IMR-90 (cell line): ENCODE data around the gene CD8B. TPM values are rescaled to one million over a fixed set of nuclear protein-coding genes. Genes with fewer than 3 reads are reported as not detected.

Experiments used
- ATAC-seq: fragments of 200-7000 bp; cut with Tn5 transposase; 2 replicates; pipeline ENCODE4 v1.9.1; 2020; ENCODE audit warnings: low read depth, mild to moderate bottlenecking, moderate library complexity
- BruUV-seq: library from RNA; stranded (reverse); fragments of 400-500 nt; replicated peaks from 2 replicates; lab custom pipeline; 2021; lab: Mats Ljungman, UMichigan
- CTCF ChIA-PET: fragments of 300-600 bp; formaldehyde crosslinking; extraction: SDS; loops from one replicate; lab custom pipeline; 2021; ENCODE audit warnings: antibody characterized with exemption; lab: Yijun Ruan, JAX
- POLR2A ChIA-PET: fragments of 300-600 bp; sonication (Branson Sonifier 250); formaldehyde crosslinking; loops from one replicate; lab custom pipeline; 2022; ENCODE audit warnings: antibody characterized with exemption; ENCODE audit not compliant: unreplicated experiment; lab: Charles Lee
- DNase-seq: peaks from one replicate; pipeline ENCODE4 v3.0.0; 2013
- H2AFZ ChIP-seq: replicated peaks from 2 replicates; pipeline ENCODE3; 2013; ENCODE audit warnings: low read length, mild to moderate bottlenecking; ENCODE audit not compliant: poor library complexity
- H2AK5ac ChIP-seq: 2 replicates; pipeline ENCODE4 v1.6.1; 2013; ENCODE audit warnings: low read depth, low read length, inconsistent platforms
- H2AK9ac ChIP-seq: replicated peaks from 2 replicates; pipeline ENCODE3; 2013; ENCODE audit warnings: mild to moderate bottlenecking, low read depth, low read length, moderate library complexity; ENCODE audit not compliant: poor library complexity
- H2BK120ac ChIP-seq: 2 replicates; pipeline ENCODE4 v1.6.1; 2013; ENCODE audit warnings: low read depth, low read length, inconsistent platforms
- H2BK15ac ChIP-seq: 3 replicates; pipeline ENCODE4 v1.6.1; 2013; ENCODE audit warnings: low read depth, low read length, inconsistent platforms
- H2BK20ac ChIP-seq: 2 replicates; pipeline ENCODE4 v1.6.1; 2013; ENCODE audit warnings: low read depth, mild to moderate bottlenecking, inconsistent platforms, low read length, moderate library complexity
- H2BK5ac ChIP-seq: 2 replicates; pipeline ENCODE4 v1.6.1; 2013; ENCODE audit warnings: mild to moderate bottlenecking, low read depth, low read length, inconsistent platforms; ENCODE audit not compliant: poor library complexity, severe bottlenecking
- H3K14ac ChIP-seq: replicated peaks from 2 replicates; pipeline ENCODE4 v1.6.1; 2013; ENCODE audit warnings: low read depth, low read length, inconsistent platforms
- H3K18ac ChIP-seq: 2 replicates; pipeline ENCODE4 v1.6.1; 2013; ENCODE audit warnings: low read depth, low read length, control low read depth
- H3K23ac ChIP-seq: 2 replicates; pipeline ENCODE4 v1.6.1; 2013; ENCODE audit warnings: low read depth, low read length, inconsistent platforms
- H3K27ac ChIP-seq: 2 replicates; pipeline ENCODE4 v1.5.1; 2013; ENCODE audit warnings: mild to moderate bottlenecking, control low read depth, low read length; ENCODE audit not compliant: insufficient read depth
- H3K27me3 ChIP-seq: 2 replicates; pipeline ENCODE4 v1.6.1; 2013; ENCODE audit warnings: low read length; ENCODE audit not compliant: control insufficient read depth, insufficient read depth
- H3K36me3 ChIP-seq: 2 replicates; pipeline ENCODE4 v1.6.1; 2013; ENCODE audit warnings: low read length, mixed read lengths; ENCODE audit not compliant: control insufficient read depth, insufficient read depth
- H3K4ac ChIP-seq: 2 replicates; pipeline ENCODE4 v1.6.1; 2013; ENCODE audit warnings: low read depth, low read length, inconsistent platforms
- H3K4me1 ChIP-seq: 2 replicates; pipeline ENCODE4 v1.6.1; 2013; ENCODE audit warnings: low read length, mixed read lengths; ENCODE audit not compliant: control insufficient read depth, insufficient read depth
- H3K4me2 ChIP-seq: 2 replicates; pipeline ENCODE4 v1.6.1; 2013; ENCODE audit warnings: low read depth, mild to moderate bottlenecking, control low read depth, low read length, moderate library complexity
- H3K4me3 ChIP-seq: 2 replicates; pipeline ENCODE4 v1.5.1; 2013; ENCODE audit warnings: low read depth, mild to moderate bottlenecking, control low read depth, low read length, moderate library complexity; ENCODE audit not compliant: insufficient read depth
- H3K56ac ChIP-seq: 2 replicates; pipeline ENCODE4 v1.6.1; 2013; ENCODE audit warnings: low read length, inconsistent platforms; ENCODE audit not compliant: insufficient read depth; ENCODE audit errors: extremely low read depth
- H3K79me1 ChIP-seq, 2 experiments: 2 replicates each; pipeline ENCODE4 v1.6.1; 2013; ENCODE audit warnings: low read length in 2 of 2, inconsistent platforms in 1 of 2, low read depth in 1 of 2
- H3K9ac ChIP-seq: 2 replicates; pipeline ENCODE4 v1.6.1; 2013; ENCODE audit warnings: low read depth, low read length, control low read depth
- H3K9me1 ChIP-seq: 2 replicates; pipeline ENCODE4 v1.6.1; 2013; ENCODE audit warnings: low read length, inconsistent platforms; ENCODE audit not compliant: insufficient read depth
- H3K9me3 ChIP-seq: 2 replicates; pipeline ENCODE4 v1.6.1; 2013; ENCODE audit warnings: low read length; ENCODE audit not compliant: control insufficient read depth, insufficient read depth
- H4K20me1 ChIP-seq: 2 replicates; pipeline ENCODE4 v1.6.1; 2013; ENCODE audit warnings: low read length, inconsistent platforms; ENCODE audit not compliant: insufficient read depth
- H4K5ac ChIP-seq: 2 replicates; pipeline ENCODE4 v1.6.1; 2013; ENCODE audit warnings: mild to moderate bottlenecking, low read depth, low read length, control low read depth
- H4K8ac ChIP-seq, 2 experiments: 2 replicates each; pipeline ENCODE4 v1.6.1; 2013; ENCODE audit warnings: low read depth in 2 of 2, low read length in 2 of 2, control low read depth in 1 of 2, inconsistent platforms in 1 of 2
- H4K91ac ChIP-seq: 2 replicates; pipeline ENCODE4 v1.6.1; 2013; ENCODE audit warnings: low read depth, low read length, inconsistent platforms; ENCODE audit not compliant: insufficient read depth
- BHLHE40 ChIP-seq: fragments of 150-350 bp; IDR thresholded peaks from 2 replicates; pipeline ENCODE4 v1.6.1; 2016; ENCODE audit warnings: mild to moderate bottlenecking, low read depth, low read length
- CEBPB ChIP-seq: IDR thresholded peaks from 2 replicates; pipeline ENCODE4 v1.6.1; 2012; ENCODE audit warnings: low read depth, low read length, improper control_type of control experiment
- CHD1 ChIP-seq: IDR thresholded peaks from 2 replicates; pipeline ENCODE4 v1.6.1; 2012; ENCODE audit warnings: low read depth, low read length, improper control_type of control experiment
- FOS ChIP-seq: fragments of 150-350 bp; IDR thresholded peaks from 2 replicates; pipeline ENCODE4 v1.6.1; 2016; ENCODE audit warnings: low read depth, low read length
- MAFK ChIP-seq: IDR thresholded peaks from 2 replicates; pipeline ENCODE4 v1.6.1; 2012; ENCODE audit warnings: low read depth, low read length, improper control_type of control experiment
- MAZ ChIP-seq: IDR thresholded peaks from 2 replicates; pipeline ENCODE4 v1.6.1; 2012; ENCODE audit warnings: low read depth, mild to moderate bottlenecking, low read length, improper control_type of control experiment, moderate library complexity, borderline replicate concordance
- MXI1 ChIP-seq: IDR thresholded peaks from 2 replicates; pipeline ENCODE4 v1.6.1; 2012; ENCODE audit warnings: low read depth, mild to moderate bottlenecking, low read length, moderate library complexity, borderline replicate concordance
- NFE2L2 ChIP-seq: fragments of 150-350 bp; IDR thresholded peaks from 2 replicates; pipeline ENCODE4 v1.6.1; 2016; ENCODE audit warnings: low read depth, mild to moderate bottlenecking, low read length
- POLR2A ChIP-seq: IDR thresholded peaks from 2 replicates; pipeline ENCODE4 v1.6.1; 2012; ENCODE audit warnings: mild to moderate bottlenecking, low read depth, low read length
- RAD21 ChIP-seq: IDR thresholded peaks from 2 replicates; pipeline ENCODE4 v1.6.1; 2012; ENCODE audit warnings: low read length, improper control_type of control experiment
- RCOR1 ChIP-seq: IDR thresholded peaks from 2 replicates; pipeline ENCODE4 v1.6.1; 2012; ENCODE audit warnings: mild to moderate bottlenecking, low read length, improper control_type of control experiment; ENCODE audit not compliant: insufficient replicate concordance
- RFX5 ChIP-seq: IDR thresholded peaks from 2 replicates; pipeline ENCODE4 v1.8.0; 2012; ENCODE audit warnings: low read depth, mild to moderate bottlenecking, low read length, moderate library complexity
- SMC3 ChIP-seq: fragments of 150-350 bp; IDR thresholded peaks from 2 replicates; pipeline ENCODE4 v1.6.1; 2016; ENCODE audit warnings: low read depth, mild to moderate bottlenecking, antibody characterized with exemption, low read length, moderate library complexity
- WGBS, 2 experiments: methylation state at CpG; one replicate each; pipeline versions ENCODE4 v1.1.5 to v1.1.7; 2013; ENCODE audit warnings: missing lambda C conversion rate in 2 of 2; ENCODE audit not compliant: insufficient read length in 1 of 2; ENCODE audit errors: extremely low coverage in 2 of 2; 5-methylcytosine and 5-hydroxymethylcytosine counted together
- dilution Hi-C: fragments of 300-500 bp; cut with HindIII; formaldehyde crosslinking; loops from one replicate; pipeline ENCODE4 v1.14.3; 2018; ENCODE audit warnings: low sequenced_read_pairs; ENCODE audit not compliant: unreplicated experiment
- in situ Hi-C: fragments of 300-500 bp; cut with MboI; formaldehyde crosslinking; loops from 3 replicates; pipeline ENCODE4 v1.14.3; 2019; ENCODE audit warnings: low sequenced_read_pairs, inconsistent platforms, mixed read lengths
- intact Hi-C: fragments of 100-400 bp; cut with micrococcal nuclease; formaldehyde crosslinking; loops from 2 replicates; pipeline ENCODE4 v1.10.0; 2022
- polyA plus RNA-seq, 3 experiments: library from polyadenylated mRNA; depleted of rRNA; stranded (reverse); fragments of >200 nt; gene quantifications; 2 replicates each; pipeline ENCODE4 v1.2.3, GENCODE V29; 2012; ENCODE audit warnings: low replicate concordance in 1 of 3
- total RNA-seq: library from RNA; depleted of rRNA; stranded (reverse); fragments of >200 nt; gene quantifications from 2 replicates; pipeline ENCODE4 v1.2.3, GENCODE V29; 2012
- TF ChIP-seq, protein P1 (sequence below): fragments of 150-350 bp; IDR thresholded peaks from 2 replicates; pipeline ENCODE4 v1.6.1; 2017; ENCODE audit warnings: mild to moderate bottlenecking, antibody characterized with exemption, low read length, low read depth
- TF ChIP-seq, protein P2 (sequence below): fragments of 150-350 bp; IDR thresholded peaks from 2 replicates; pipeline ENCODE4 v1.6.1; 2016; ENCODE audit warnings: low read depth, mild to moderate bottlenecking, low read length, moderate library complexity, borderline replicate concordance
- TF ChIP-seq, protein P3 (sequence below): conservative IDR thresholded peaks from 2 replicates; pipeline ENCODE4 v1.5.1; 2012; ENCODE audit warnings: mild to moderate bottlenecking, low read depth, low read length, improper control_type of control experiment

The CD8B gene
- total and polyA plus RNA-seq, 2 of the 4 experiments (the other 2 are of a cell fraction) = not detected

DNA sequence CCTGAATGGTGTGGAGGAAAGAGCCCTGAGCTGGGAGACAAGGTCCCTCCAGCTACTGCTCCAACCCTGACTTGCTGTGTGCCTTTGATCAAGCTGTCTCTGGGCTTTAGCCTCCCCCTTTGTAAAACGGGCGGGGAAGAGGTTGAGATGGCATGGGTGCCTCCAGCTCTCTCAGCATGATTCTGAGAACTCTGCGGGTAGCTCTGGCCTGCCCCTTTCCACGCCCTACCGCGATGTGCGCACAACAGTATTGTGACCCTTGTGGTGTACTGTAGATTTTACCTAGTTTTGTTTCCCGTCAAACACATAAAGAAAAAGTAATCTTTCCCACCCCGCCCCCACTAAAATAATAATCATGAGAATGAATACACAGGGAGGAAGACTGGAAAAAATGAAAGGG is 76.2 kb downstream of the CD8B start:
- TF ChIP-seq CHD1 = no peak
- no peak for TF ChIP-seq NFE2L2
- TF ChIP-seq BHLHE40 = no peak
- TF ChIP-seq, protein P1, sequence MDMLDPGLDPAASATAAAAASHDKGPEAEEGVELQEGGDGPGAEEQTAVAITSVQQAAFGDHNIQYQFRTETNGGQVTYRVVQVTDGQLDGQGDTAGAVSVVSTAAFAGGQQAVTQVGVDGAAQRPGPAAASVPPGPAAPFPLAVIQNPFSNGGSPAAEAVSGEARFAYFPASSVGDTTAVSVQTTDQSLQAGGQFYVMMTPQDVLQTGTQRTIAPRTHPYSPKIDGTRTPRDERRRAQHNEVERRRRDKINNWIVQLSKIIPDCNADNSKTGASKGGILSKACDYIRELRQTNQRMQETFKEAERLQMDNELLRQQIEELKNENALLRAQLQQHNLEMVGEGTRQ = no peak
- no peak for TF ChIP-seq SMC3
- TF ChIP-seq, protein P2, sequence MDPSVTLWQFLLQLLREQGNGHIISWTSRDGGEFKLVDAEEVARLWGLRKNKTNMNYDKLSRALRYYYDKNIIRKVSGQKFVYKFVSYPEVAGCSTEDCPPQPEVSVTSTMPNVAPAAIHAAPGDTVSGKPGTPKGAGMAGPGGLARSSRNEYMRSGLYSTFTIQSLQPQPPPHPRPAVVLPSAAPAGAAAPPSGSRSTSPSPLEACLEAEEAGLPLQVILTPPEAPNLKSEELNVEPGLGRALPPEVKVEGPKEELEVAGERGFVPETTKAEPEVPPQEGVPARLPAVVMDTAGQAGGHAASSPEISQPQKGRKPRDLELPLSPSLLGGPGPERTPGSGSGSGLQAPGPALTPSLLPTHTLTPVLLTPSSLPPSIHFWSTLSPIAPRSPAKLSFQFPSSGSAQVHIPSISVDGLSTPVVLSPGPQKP = no peak
- no peak for TF ChIP-seq MAFK
- TF ChIP-seq FOS = no peak
- TF ChIP-seq MXI1 = no peak
- TF ChIP-seq, protein P3, sequence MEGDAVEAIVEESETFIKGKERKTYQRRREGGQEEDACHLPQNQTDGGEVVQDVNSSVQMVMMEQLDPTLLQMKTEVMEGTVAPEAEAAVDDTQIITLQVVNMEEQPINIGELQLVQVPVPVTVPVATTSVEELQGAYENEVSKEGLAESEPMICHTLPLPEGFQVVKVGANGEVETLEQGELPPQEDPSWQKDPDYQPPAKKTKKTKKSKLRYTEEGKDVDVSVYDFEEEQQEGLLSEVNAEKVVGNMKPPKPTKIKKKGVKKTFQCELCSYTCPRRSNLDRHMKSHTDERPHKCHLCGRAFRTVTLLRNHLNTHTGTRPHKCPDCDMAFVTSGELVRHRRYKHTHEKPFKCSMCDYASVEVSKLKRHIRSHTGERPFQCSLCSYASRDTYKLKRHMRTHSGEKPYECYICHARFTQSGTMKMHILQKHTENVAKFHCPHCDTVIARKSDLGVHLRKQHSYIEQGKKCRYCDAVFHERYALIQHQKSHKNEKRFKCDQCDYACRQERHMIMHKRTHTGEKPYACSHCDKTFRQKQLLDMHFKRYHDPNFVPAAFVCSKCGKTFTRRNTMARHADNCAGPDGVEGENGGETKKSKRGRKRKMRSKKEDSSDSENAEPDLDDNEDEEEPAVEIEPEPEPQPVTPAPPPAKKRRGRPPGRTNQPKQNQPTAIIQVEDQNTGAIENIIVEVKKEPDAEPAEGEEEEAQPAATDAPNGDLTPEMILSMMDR = no peak
- TF ChIP-seq MAZ = no peak
- no peak for TF ChIP-seq POLR2A
- TF ChIP-seq RFX5 = no peak
- TF ChIP-seq RAD21 = no peak
- TF ChIP-seq RCOR1 = no peak
- TF ChIP-seq CEBPB = no peak
- H4K91ac ChIP-seq = no peak overlapping the region
- no peak overlapping the region for H3K4ac ChIP-seq
- no peaks in the 10 kb centered on the region for H3K9me1 ChIP-seq
- BruUV-seq = no TSS peak
- H3K56ac ChIP-seq = no peak overlapping the region
- no peaks in the 10 kb centered on the region for H3K79me1 ChIP-seq
- in situ Hi-C loops = no loop called here
- no peak overlapping the region for H3K14ac ChIP-seq
- no peak overlapping the region for H4K8ac ChIP-seq
- H3K4me3 ChIP-seq = no peak overlapping the region
- H3K27ac ChIP-seq = no peak overlapping the region
- H2AK9ac ChIP-seq = no peak overlapping the region
- H3K18ac ChIP-seq = no peak overlapping the region
- peaks cover 51% of the 10 kb centered on the region for H3K27me3 ChIP-seq
- H2AFZ ChIP-seq = no peak overlapping the region
- no peak overlapping the region for H2BK20ac ChIP-seq
- WGBS, 2 experiments = no CpG with 5 or more reads among the region's 9 CpGs
- no peaks in the 10 kb centered on the region for H3K36me3 ChIP-seq
- no peak overlapping the region for H3K9ac ChIP-seq
- 0 out of 2 replicates have a peak, but pooled peaks cover 2% of the 10 kb centered on the region for H3K4me1 ChIP-seq
- H4K20me1 ChIP-seq = no peaks in the 10 kb centered on the region
- DNase-seq (no peak), ATAC-seq (no peak)
- H3K23ac ChIP-seq = no peak overlapping the region
- no peak overlapping the region for H2AK5ac ChIP-seq
- no peak overlapping the region for H4K5ac ChIP-seq
- no peak overlapping the region for H2BK15ac ChIP-seq
- H3K4me2 ChIP-seq = no peak overlapping the region
- dilution Hi-C loops = no loop called here
- ChIA-PET CTCF (no interaction called here), POLR2A (no interaction called here)
- peaks cover 7% of the 10 kb centered on the region; the same call in 1 of the 2 replicates for H3K9me3 ChIP-seq
- intact Hi-C loops = no loop called here
- H2BK120ac ChIP-seq = no peak overlapping the region
- no peak overlapping the region for H2BK5ac ChIP-seq
